NB4 (cell line): ENCODE data around the gene CTTN.
"Not testable (repeated sequence)": the region's sequence is repeated elsewhere in the genome, so short reads cannot be mapped to it uniquely, and the experiment has no call there.

Source experiments
- MAX ChIP-seq: IDR thresholded peaks from 2 replicates; pipeline ENCODE4 v1.6.1; 2011; ENCODE audit warnings: low read depth, low read length
- MYC ChIP-seq: IDR thresholded peaks from 2 replicates; pipeline ENCODE4 v1.6.1; 2011; ENCODE audit warnings: low read depth, low read length
- POLR2A ChIP-seq: IDR thresholded peaks from 2 replicates; pipeline ENCODE4 v1.6.1; 2011; ENCODE audit warnings: mild to moderate bottlenecking; ENCODE audit not compliant: insufficient read length; ENCODE audit errors: extremely low read depth
- TF ChIP-seq, protein P1 (sequence below): IDR thresholded peaks from one replicate; pipeline ENCODE4 v1.5.1; 2012; ENCODE audit warnings: low read depth, low read length

GRCh38 chr11:70390882-70391281 lies 7.4 kb upstream of the CTTN start:
- TF ChIP-seq, protein P1, sequence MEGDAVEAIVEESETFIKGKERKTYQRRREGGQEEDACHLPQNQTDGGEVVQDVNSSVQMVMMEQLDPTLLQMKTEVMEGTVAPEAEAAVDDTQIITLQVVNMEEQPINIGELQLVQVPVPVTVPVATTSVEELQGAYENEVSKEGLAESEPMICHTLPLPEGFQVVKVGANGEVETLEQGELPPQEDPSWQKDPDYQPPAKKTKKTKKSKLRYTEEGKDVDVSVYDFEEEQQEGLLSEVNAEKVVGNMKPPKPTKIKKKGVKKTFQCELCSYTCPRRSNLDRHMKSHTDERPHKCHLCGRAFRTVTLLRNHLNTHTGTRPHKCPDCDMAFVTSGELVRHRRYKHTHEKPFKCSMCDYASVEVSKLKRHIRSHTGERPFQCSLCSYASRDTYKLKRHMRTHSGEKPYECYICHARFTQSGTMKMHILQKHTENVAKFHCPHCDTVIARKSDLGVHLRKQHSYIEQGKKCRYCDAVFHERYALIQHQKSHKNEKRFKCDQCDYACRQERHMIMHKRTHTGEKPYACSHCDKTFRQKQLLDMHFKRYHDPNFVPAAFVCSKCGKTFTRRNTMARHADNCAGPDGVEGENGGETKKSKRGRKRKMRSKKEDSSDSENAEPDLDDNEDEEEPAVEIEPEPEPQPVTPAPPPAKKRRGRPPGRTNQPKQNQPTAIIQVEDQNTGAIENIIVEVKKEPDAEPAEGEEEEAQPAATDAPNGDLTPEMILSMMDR = not testable (repeated sequence)
- TF ChIP-seq POLR2A, MYC, MAX: not testable (repeated sequence)
